Chondrocyte (in vitro differentiated cells): ENCODE measurements around the gene MCM5. TPM values are rescaled to one million over a fixed set of nuclear protein-coding genes. Genes with fewer than 3 reads are reported as not detected.

Experiments used
- DNase-seq: peaks from one replicate; pipeline ENCODE4 v3.0.0; 2021; ENCODE audit warnings: mixed read lengths, low spot score
- H3K27ac Mint-ChIP-seq: one replicate; pipeline ENCODE4 v1.8.0; 2021; ENCODE audit warnings: mild to moderate bottlenecking, moderate library complexity, mixed read lengths; ENCODE audit not compliant: unreplicated experiment
- H3K27me3 Mint-ChIP-seq: 2 replicates; pipeline ENCODE4 v1.8.0; 2021; ENCODE audit warnings: low read depth, mixed read lengths
- H3K36me3 Mint-ChIP-seq: 2 replicates; pipeline ENCODE4 v1.8.0; 2021; ENCODE audit warnings: low read depth, mixed read lengths
- H3K4me1 Mint-ChIP-seq: 2 replicates; pipeline ENCODE4 v1.8.0; 2021; ENCODE audit warnings: low read depth, mild to moderate bottlenecking, mixed read lengths
- H3K4me3 Mint-ChIP-seq: one replicate; pipeline ENCODE4 v1.8.0; 2021; ENCODE audit warnings: mild to moderate bottlenecking, moderate library complexity, mixed read lengths; ENCODE audit not compliant: unreplicated experiment
- H3K9me3 Mint-ChIP-seq: 2 replicates; pipeline ENCODE4 v1.8.0; 2021; ENCODE audit warnings: low read depth, mixed read lengths
- total RNA-seq: library from RNA; stranded (reverse); gene quantifications from 3 replicates; pipeline ENCODE4 v1.2.1, GENCODE V29; 2021
- TF ChIP-seq, protein P1 (sequence below): fragments of 200-600 bp; sonication (generic); IDR thresholded peaks from 2 replicates; pipeline ENCODE4 v1.5.0; 2021; ENCODE audit warnings: antibody characterized with exemption, mild to moderate bottlenecking, moderate library complexity

The MCM5 gene
- total RNA-seq, 1 donor from 2014 or later: 14.4 TPM

DNA sequence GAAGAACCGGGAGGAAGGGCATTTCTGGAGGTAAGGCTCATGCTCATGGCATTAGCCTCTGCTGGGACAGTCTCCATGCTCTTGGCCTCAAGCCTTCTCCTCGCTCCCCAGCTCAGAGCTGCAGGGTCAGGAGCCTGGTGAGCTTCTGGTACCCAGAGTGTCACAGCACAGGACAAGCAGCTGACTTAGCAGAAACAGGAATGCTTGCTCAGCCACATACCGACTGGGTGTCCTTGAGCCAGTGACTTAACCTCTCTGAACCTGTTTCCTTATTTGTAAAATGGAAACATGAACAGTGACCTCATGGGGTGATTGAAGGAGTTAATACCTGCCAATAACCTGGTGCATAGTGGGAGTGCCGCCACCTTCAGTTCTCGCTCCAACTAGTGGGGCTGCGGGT, 72.5 kb downstream of the MCM5 start:
- peaks cover 17% of the 10 kb centered on the region for H3K4me1 Mint-ChIP-seq
- DNase-seq: no peak
- no peak overlapping the region for H3K4me3 Mint-ChIP-seq
- no peaks in the 10 kb centered on the region for H3K27me3 Mint-ChIP-seq
- TF ChIP-seq, protein P1, sequence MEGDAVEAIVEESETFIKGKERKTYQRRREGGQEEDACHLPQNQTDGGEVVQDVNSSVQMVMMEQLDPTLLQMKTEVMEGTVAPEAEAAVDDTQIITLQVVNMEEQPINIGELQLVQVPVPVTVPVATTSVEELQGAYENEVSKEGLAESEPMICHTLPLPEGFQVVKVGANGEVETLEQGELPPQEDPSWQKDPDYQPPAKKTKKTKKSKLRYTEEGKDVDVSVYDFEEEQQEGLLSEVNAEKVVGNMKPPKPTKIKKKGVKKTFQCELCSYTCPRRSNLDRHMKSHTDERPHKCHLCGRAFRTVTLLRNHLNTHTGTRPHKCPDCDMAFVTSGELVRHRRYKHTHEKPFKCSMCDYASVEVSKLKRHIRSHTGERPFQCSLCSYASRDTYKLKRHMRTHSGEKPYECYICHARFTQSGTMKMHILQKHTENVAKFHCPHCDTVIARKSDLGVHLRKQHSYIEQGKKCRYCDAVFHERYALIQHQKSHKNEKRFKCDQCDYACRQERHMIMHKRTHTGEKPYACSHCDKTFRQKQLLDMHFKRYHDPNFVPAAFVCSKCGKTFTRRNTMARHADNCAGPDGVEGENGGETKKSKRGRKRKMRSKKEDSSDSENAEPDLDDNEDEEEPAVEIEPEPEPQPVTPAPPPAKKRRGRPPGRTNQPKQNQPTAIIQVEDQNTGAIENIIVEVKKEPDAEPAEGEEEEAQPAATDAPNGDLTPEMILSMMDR: no peak
- peaks cover 3% of the 10 kb centered on the region for H3K9me3 Mint-ChIP-seq
- no peaks in the 10 kb centered on the region for H3K36me3 Mint-ChIP-seq
- no peak overlapping the region for H3K27ac Mint-ChIP-seq

DNA sequence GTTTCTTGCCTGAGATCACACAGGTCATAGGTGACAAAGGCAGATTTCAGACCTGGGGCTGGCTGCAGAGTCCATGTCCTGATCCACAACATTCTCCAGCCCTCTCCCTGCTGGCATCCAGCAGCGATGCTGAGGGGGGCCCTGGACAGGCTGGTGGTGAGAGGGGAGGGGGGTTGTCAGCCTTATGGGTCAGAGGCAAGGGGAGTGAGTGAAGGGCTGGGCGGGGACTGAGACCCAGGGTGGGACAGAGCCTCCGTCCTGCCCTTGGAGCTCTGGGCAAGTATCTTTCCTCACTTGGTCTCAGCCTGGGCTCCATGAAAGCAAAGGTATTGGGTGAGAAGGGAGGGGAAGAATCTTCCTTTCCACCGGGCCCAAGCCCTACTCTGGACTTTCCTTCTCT, 74.0 kb downstream of the MCM5 start:
- no peak overlapping the region for H3K27ac Mint-ChIP-seq
- TF ChIP-seq, protein P1: no peak
- no peak overlapping the region for H3K4me3 Mint-ChIP-seq
- DNase-seq: no peak
- no peaks in the 10 kb centered on the region for H3K27me3 Mint-ChIP-seq
- H3K36me3 Mint-ChIP-seq: no peaks in the 10 kb centered on the region
- H3K9me3 Mint-ChIP-seq: peaks cover 3% of the 10 kb centered on the region
- H3K4me1 Mint-ChIP-seq: peaks cover 12% of the 10 kb centered on the region

Other genes with a start within 250 kb of the MCM5 start
- 18.0 to 22.1 TPM (median 18.9 TPM) in 3 replicates for gene HMGXB4, start 142.6 kb upstream of the MCM5 start, total RNA-seq
- gene TOM1, start 100.2 kb upstream of the MCM5 start, total RNA-seq: 40.3 to 52.8 TPM (median 47.9 TPM) in 3 replicates
- gene HMOX1, start 19.0 kb upstream of the MCM5 start, total RNA-seq: 1.9 to 9.4 TPM (median 8.8 TPM) in 3 replicates
- gene RASD2, start 140.7 kb downstream of the MCM5 start, total RNA-seq: 0.27 to 0.28 TPM in 2 of 3 replicates, not detected in the other
- not detected in 3 replicates for gene MB, start 217.2 kb downstream of the MCM5 start, total RNA-seq
- gene APOL6, start 248.3 kb downstream of the MCM5 start, total RNA-seq: 2.1 to 4.6 TPM (median 4.6 TPM) in 3 replicates